ENCODE measurements around the gene GPC5. TPM values are rescaled to one million over a fixed set of nuclear protein-coding genes. Genes with fewer than 3 reads are reported as not detected.
A peak's percentile ranks its signal among the peaks of the same experiment; 100 is the strongest.
"Not testable (repeated sequence)": the region's sequence is repeated elsewhere in the genome, so short reads cannot be mapped to it uniquely, and the experiment has no call there.

GPC5 gene
- total RNA-seq, 1 donor from 2014 or later = 7.3 TPM

GRCh38 chr13:91368676-91369440, 29.6 kb upstream of the GPC5 start:
- DNase-seq (ENCODE audit: low spot score in 2 of 2) = no peak
- no peak for FAIRE-seq

GRCh38 chr13:91369441-91369831, 29.0 kb upstream of the GPC5 start:
- no peak for FAIRE-seq
- no peak for DNase-seq (ENCODE audit: low spot score in 2 of 2)

- no peak for FAIRE-seq
- DNase-seq (ENCODE audit: low spot score in 2 of 2) = no peak
Observed at GRCh38 chr13:91370501-91370900, 27.9 kb upstream of the GPC5 start.

- no peak for FAIRE-seq
- no peak for DNase-seq (ENCODE audit: low spot score in 2 of 2)
Observed at GRCh38 chr13:91372911-91373310, 25.5 kb upstream of the GPC5 start.

- FAIRE-seq = no peak
- peak in 1 of 2 donors; percentile 5 for DNase-seq (ENCODE audit: low spot score in 2 of 2)
Observed at GRCh38 chr13:91375116-91375729, 23.2 kb upstream of the GPC5 start.

- FAIRE-seq = peak; percentile 96
Observed at GRCh38 chr13:91381371-91381770, 17.1 kb upstream of the GPC5 start.

GRCh38 chr13:91383836-91384235, 14.6 kb upstream of the GPC5 start:
- FAIRE-seq = no peak
- DNase-seq (ENCODE audit: low spot score in 2 of 2) = no peak

More at GRCh38 chr13:91381371-91381770, 17.1 kb upstream of the GPC5 start:
- DNase-seq (ENCODE audit: low spot score in 2 of 2) = no peak

- FAIRE-seq = no peak
Observed at GRCh38 chr13:91384896-91385295, 13.5 kb upstream of the GPC5 start.

GRCh38 chr13:91389186-91389585, 9.2 kb upstream of the GPC5 start:
- DNase-seq (ENCODE audit: low spot score in 2 of 2) = no peak
- no peak for FAIRE-seq

More at GRCh38 chr13:91384896-91385295, 13.5 kb upstream of the GPC5 start:
- DNase-seq (ENCODE audit: low spot score in 2 of 2) = no peak

GRCh38 chr13:91397595-91397994, 826 bp upstream of the GPC5 start:
- FAIRE-seq (no peak), DNase-seq (ENCODE audit: low spot score in 2 of 2) (no peak)

- DNase-seq (ENCODE audit: low spot score in 2 of 2) (no peak), FAIRE-seq (no peak)
Observed at GRCh38 chr13:91399189-91400062, 1.0 kb downstream of the GPC5 start.

- FAIRE-seq (no peak), DNase-seq (ENCODE audit: low spot score in 2 of 2) (no peak)
Observed at GRCh38 chr13:91400063-91400399, 1.6 kb downstream of the GPC5 start.

- no peak for FAIRE-seq
- DNase-seq (ENCODE audit: low spot score in 2 of 2) = no peak
Observed at GRCh38 chr13:91400671-91401070, 2.2 kb downstream of the GPC5 start.

GRCh38 chr13:91401920-91402319, 3.5 kb downstream of the GPC5 start:
- FAIRE-seq = no peak
- DNase-seq (ENCODE audit: low spot score in 2 of 2) = no peak

GRCh38 chr13:91405240-91405639, 6.8 kb downstream of the GPC5 start:
- no peak for DNase-seq (ENCODE audit: low spot score in 2 of 2)
- no peak for FAIRE-seq

GRCh38 chr13:91406619-91407018, 8.2 kb downstream of the GPC5 start:
- no peak for DNase-seq (ENCODE audit: low spot score in 2 of 2)
- no peak for FAIRE-seq

GRCh38 chr13:91408971-91409370, 10.6 kb downstream of the GPC5 start:
- DNase-seq (ENCODE audit: low spot score in 2 of 2) (no peak), FAIRE-seq (no peak)

- not testable (repeated sequence) for DNase-seq (ENCODE audit: low spot score in 2 of 2); FAIRE-seq
Observed at GRCh38 chr13:91416579-91416978, 18.2 kb downstream of the GPC5 start.

GRCh38 chr13:91417660-91418325, 19.4 kb downstream of the GPC5 start:
- DNase-seq (ENCODE audit: low spot score in 2 of 2) (no peak), FAIRE-seq (no peak)

GRCh38 chr13:91426913-91427312, 28.5 kb downstream of the GPC5 start:
- DNase-seq (ENCODE audit: low spot score in 2 of 2) (no peak), FAIRE-seq (no peak)

- not testable (repeated sequence) for DNase-seq (ENCODE audit: low spot score in 2 of 2); FAIRE-seq
Observed at GRCh38 chr13:91438674-91439073, 40.3 kb downstream of the GPC5 start.

Data from frontal cortex (tissue), 4 donors.